ENCODE measurements around the gene DIDO1. TPM values are rescaled to one million over a fixed set of nuclear protein-coding genes. Genes with fewer than 3 reads are reported as not detected.

DIDO1 gene
- total and polyA plus RNA-seq, 2 of the 13 experiments (the other 11 are each of a cell fraction or from before 2014, with no cell fraction given) = 75.0 to 75.1 TPM

DNA sequence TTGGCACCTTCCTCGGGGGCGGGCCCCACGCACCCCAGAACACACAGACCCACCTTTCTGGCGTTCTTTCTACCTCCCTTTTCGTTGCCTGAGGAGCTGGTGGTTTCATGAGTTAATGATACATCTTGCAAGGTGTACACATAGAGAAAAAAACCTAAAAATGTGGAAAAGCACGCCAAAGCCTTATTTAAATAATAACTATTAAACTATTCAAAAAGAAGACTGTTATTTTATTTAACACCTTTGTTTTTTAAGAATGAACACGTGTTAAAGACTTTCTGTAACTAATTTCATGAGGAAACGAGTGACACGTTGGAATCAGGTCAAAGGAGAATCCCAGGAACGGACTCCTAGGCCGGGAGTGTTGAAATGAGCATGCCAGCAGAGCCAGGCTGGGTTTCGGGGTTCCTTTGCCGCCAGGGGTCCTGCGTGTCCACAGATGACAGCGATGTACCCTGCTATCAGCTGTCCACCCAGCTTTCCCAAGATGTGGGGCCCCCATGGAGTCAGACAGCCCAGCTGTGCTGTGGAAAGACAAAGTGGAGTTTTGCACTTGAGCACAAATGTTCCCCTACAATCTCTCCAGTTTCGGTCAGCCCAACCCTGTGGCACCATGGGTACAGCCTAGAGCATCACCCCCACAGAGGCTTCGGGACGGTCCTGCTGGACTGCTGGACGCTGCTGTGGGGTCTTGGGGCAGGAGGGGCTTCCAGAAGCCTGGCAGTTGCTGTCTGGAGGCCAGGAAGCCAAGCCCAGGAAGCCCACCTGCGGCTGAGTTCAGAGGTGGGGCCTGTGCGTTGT is 42.3 kb upstream of the DIDO1 start (continued):
- TF ChIP-seq, protein P1, sequence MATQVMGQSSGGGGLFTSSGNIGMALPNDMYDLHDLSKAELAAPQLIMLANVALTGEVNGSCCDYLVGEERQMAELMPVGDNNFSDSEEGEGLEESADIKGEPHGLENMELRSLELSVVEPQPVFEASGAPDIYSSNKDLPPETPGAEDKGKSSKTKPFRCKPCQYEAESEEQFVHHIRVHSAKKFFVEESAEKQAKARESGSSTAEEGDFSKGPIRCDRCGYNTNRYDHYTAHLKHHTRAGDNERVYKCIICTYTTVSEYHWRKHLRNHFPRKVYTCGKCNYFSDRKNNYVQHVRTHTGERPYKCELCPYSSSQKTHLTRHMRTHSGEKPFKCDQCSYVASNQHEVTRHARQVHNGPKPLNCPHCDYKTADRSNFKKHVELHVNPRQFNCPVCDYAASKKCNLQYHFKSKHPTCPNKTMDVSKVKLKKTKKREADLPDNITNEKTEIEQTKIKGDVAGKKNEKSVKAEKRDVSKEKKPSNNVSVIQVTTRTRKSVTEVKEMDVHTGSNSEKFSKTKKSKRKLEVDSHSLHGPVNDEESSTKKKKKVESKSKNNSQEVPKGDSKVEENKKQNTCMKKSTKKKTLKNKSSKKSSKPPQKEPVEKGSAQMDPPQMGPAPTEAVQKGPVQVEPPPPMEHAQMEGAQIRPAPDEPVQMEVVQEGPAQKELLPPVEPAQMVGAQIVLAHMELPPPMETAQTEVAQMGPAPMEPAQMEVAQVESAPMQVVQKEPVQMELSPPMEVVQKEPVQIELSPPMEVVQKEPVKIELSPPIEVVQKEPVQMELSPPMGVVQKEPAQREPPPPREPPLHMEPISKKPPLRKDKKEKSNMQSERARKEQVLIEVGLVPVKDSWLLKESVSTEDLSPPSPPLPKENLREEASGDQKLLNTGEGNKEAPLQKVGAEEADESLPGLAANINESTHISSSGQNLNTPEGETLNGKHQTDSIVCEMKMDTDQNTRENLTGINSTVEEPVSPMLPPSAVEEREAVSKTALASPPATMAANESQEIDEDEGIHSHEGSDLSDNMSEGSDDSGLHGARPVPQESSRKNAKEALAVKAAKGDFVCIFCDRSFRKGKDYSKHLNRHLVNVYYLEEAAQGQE (IDR thresholded peaks at IDR 0.05; ENCODE audit: borderline replicate concordance in 1 of 2, low read depth in 1 of 2, low read length in 2 of 2) = no peak
- TF ChIP-seq, protein P2, sequence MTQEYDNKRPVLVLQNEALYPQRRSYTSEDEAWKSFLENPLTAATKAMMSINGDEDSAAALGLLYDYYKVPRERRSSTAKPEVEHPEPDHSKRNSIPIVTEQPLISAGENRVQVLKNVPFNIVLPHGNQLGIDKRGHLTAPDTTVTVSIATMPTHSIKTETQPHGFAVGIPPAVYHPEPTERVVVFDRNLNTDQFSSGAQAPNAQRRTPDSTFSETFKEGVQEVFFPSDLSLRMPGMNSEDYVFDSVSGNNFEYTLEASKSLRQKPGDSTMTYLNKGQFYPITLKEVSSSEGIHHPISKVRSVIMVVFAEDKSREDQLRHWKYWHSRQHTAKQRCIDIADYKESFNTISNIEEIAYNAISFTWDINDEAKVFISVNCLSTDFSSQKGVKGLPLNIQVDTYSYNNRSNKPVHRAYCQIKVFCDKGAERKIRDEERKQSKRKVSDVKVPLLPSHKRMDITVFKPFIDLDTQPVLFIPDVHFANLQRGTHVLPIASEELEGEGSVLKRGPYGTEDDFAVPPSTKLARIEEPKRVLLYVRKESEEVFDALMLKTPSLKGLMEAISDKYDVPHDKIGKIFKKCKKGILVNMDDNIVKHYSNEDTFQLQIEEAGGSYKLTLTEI (CRISPR knock-in tag; conservative IDR thresholded peaks at IDR 0.05) = no peak
- TF ChIP-seq, protein P3, sequence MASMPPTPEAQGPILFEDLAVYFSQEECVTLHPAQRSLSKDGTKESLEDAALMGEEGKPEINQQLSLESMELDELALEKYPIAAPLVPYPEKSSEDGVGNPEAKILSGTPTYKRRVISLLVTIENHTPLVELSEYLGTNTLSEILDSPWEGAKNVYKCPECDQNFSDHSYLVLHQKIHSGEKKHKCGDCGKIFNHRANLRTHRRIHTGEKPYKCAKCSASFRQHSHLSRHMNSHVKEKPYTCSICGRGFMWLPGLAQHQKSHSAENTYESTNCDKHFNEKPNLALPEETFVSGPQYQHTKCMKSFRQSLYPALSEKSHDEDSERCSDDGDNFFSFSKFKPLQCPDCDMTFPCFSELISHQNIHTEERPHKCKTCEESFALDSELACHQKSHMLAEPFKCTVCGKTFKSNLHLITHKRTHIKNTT (CRISPR knock-in tag; IDR thresholded peaks at IDR 0.05) = no peak
- TF ChIP-seq RFXANK (CRISPR knock-in tag; IDR thresholded peaks at IDR 0.05) (no peak), NCOA5 (CRISPR knock-in tag; IDR thresholded peaks at IDR 0.05) (peak; percentile 98), ZNF331 (CRISPR knock-in tag; IDR thresholded peaks at IDR 0.05) (no peak), PITX1 (CRISPR knock-in tag; IDR thresholded peaks at IDR 0.05) (no peak), KLF11 (CRISPR knock-in tag; IDR thresholded peaks at IDR 0.05) (0 out of 2 replicates have a peak, but pooled peaks have one; percentile 41), TEAD3 (CRISPR knock-in tag; optimal IDR thresholded peaks at IDR 0.05; ENCODE audit: borderline replicate concordance) (no peak), ZNF761 (CRISPR knock-in tag; conservative IDR thresholded peaks at IDR 0.05) (0 out of 2 replicates have a peak, but pooled peaks have one; percentile 18), KLF9 (CRISPR knock-in tag; IDR thresholded peaks at IDR 0.05; ENCODE audit: low read depth) (no peak)
- TF ChIP-seq, protein P4, sequence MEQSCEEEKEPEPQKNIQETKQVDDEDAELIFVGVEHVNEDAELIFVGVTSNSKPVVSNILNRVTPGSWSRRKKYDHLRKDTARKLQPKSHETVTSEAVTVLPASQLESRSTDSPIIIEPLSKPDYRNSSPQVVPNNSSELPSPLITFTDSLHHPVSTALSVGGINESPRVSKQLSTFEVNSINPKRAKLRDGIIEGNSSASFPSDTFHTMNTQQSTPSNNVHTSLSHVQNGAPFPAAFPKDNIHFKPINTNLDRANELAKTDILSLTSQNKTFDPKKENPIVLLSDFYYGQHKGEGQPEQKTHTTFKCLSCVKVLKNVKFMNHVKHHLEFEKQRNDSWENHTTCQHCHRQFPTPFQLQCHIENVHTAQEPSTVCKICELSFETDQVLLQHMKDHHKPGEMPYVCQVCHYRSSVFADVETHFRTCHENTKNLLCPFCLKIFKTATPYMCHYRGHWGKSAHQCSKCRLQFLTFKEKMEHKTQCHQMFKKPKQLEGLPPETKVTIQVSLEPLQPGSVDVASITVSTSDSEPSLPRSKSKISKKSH (CRISPR knock-in tag; IDR thresholded peaks at IDR 0.05; ENCODE audit: borderline replicate concordance) = peak; percentile 71; the same call in 1 of the 2 replicates
- TF ChIP-seq, protein P5, sequence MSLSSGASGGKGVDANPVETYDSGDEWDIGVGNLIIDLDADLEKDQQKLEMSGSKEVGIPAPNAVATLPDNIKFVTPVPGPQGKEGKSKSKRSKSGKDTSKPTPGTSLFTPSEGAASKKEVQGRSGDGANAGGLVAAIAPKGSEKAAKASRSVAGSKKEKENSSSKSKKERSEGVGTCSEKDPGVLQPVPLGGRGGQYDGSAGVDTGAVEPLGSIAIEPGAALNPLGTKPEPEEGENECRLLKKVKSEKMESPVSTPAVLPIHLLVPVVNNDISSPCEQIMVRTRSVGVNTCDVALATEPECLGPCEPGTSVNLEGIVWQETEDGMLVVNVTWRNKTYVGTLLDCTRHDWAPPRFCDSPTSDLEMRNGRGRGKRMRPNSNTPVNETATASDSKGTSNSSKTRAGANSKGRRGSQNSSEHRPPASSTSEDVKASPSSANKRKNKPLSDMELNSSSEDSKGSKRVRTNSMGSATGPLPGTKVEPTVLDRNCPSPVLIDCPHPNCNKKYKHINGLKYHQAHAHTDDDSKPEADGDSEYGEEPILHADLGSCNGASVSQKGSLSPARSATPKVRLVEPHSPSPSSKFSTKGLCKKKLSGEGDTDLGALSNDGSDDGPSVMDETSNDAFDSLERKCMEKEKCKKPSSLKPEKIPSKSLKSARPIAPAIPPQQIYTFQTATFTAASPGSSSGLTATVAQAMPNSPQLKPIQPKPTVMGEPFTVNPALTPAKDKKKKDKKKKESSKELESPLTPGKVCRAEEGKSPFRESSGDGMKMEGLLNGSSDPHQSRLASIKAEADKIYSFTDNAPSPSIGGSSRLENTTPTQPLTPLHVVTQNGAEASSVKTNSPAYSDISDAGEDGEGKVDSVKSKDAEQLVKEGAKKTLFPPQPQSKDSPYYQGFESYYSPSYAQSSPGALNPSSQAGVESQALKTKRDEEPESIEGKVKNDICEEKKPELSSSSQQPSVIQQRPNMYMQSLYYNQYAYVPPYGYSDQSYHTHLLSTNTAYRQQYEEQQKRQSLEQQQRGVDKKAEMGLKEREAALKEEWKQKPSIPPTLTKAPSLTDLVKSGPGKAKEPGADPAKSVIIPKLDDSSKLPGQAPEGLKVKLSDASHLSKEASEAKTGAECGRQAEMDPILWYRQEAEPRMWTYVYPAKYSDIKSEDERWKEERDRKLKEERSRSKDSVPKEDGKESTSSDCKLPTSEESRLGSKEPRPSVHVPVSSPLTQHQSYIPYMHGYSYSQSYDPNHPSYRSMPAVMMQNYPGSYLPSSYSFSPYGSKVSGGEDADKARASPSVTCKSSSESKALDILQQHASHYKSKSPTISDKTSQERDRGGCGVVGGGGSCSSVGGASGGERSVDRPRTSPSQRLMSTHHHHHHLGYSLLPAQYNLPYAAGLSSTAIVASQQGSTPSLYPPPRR (CRISPR knock-in tag; IDR thresholded peaks at IDR 0.05; ENCODE audit: borderline replicate concordance) = peak; percentile 68; the same call in 1 of the 2 replicates
- TF ChIP-seq, protein P6, sequence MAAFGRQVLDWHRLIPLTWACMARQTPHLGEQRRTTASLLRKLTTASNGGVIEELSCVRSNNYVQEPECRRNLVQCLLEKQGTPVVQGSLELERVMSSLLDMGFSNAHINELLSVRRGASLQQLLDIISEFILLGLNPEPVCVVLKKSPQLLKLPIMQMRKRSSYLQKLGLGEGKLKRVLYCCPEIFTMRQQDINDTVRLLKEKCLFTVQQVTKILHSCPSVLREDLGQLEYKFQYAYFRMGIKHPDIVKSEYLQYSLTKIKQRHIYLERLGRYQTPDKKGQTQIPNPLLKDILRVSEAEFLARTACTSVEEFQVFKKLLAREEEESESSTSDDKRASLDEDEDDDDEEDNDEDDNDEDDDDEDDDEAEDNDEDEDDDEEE (CRISPR knock-in tag; IDR thresholded peaks at IDR 0.05) = no peak

All from HepG2 (cell line).